Osteoblast (primary cell): ENCODE results near the gene NPAS3. TPM values are rescaled to one million over a fixed set of nuclear protein-coding genes. Genes with fewer than 3 reads are reported as not detected.

Source experiments
- DNase-seq: peaks from one replicate; pipeline ENCODE4 v3.0.0; 2011; ENCODE audit warnings: low spot score, mixed read lengths; ENCODE audit not compliant: insufficient read length; ENCODE audit errors: missing footprints
- H2AFZ ChIP-seq: 2 replicates; pipeline ENCODE4 v1.6.0; 2011; ENCODE audit warnings: mild to moderate bottlenecking, low read length
- H3K27ac ChIP-seq: 2 replicates; pipeline ENCODE4 v1.5.1; 2011; ENCODE audit warnings: mild to moderate bottlenecking, low read depth, low read length, moderate library complexity
- H3K27me3 ChIP-seq: 2 replicates; pipeline ENCODE4 v1.6.0; 2012; ENCODE audit warnings: mild to moderate bottlenecking, control low read depth, inconsistent platforms, low read length, moderate library complexity; ENCODE audit not compliant: insufficient read depth
- H3K36me3 ChIP-seq: 2 replicates; pipeline ENCODE4 v1.5.1; 2011; ENCODE audit warnings: mild to moderate bottlenecking, low read length, control low read depth, moderate library complexity; ENCODE audit not compliant: insufficient read depth
- H3K4me1 ChIP-seq: 2 replicates; pipeline ENCODE4 v1.5.1; 2011; ENCODE audit warnings: mild to moderate bottlenecking, low read length, control low read depth, moderate library complexity; ENCODE audit not compliant: insufficient read depth
- H3K4me2 ChIP-seq: 2 replicates; pipeline ENCODE4 v1.6.0; 2011; ENCODE audit warnings: mild to moderate bottlenecking, low read length; ENCODE audit not compliant: insufficient read depth
- H3K4me3 ChIP-seq: fragments of 200-600 bp; sonication (generic); 3 replicates; pipeline ENCODE4 v1.5.1; 2012; ENCODE audit warnings: mild to moderate bottlenecking, low read length, inconsistent platforms; ENCODE audit not compliant: insufficient read depth
- H3K79me2 ChIP-seq: 2 replicates; pipeline ENCODE4 v1.6.0; 2012; ENCODE audit warnings: mild to moderate bottlenecking, low read length, control low read depth, inconsistent platforms; ENCODE audit not compliant: insufficient read depth
- H3K9me3 ChIP-seq: 2 replicates; pipeline ENCODE4 v1.5.1; 2011; ENCODE audit warnings: low read depth, low read length, control low read depth
- H4K20me1 ChIP-seq: 2 replicates; pipeline ENCODE4 v1.6.0; 2012; ENCODE audit warnings: mild to moderate bottlenecking, low read length, control low read depth; ENCODE audit not compliant: insufficient read depth
- total RNA-seq: library from RNA; depleted of rRNA; stranded (reverse); fragments of >200 nt; gene quantifications from 2 replicates; pipeline ENCODE4 v1.2.3, GENCODE V29; 2012
- TF ChIP-seq, protein P1 (sequence below): IDR thresholded peaks from 2 replicates; pipeline ENCODE4 v1.5.1; 2011; ENCODE audit warnings: mild to moderate bottlenecking, low read depth, low read length, moderate library complexity; ENCODE audit errors: extremely low read depth

Gene NPAS3
- total RNA-seq, 1 donor, result 0.72 TPM

DNA sequence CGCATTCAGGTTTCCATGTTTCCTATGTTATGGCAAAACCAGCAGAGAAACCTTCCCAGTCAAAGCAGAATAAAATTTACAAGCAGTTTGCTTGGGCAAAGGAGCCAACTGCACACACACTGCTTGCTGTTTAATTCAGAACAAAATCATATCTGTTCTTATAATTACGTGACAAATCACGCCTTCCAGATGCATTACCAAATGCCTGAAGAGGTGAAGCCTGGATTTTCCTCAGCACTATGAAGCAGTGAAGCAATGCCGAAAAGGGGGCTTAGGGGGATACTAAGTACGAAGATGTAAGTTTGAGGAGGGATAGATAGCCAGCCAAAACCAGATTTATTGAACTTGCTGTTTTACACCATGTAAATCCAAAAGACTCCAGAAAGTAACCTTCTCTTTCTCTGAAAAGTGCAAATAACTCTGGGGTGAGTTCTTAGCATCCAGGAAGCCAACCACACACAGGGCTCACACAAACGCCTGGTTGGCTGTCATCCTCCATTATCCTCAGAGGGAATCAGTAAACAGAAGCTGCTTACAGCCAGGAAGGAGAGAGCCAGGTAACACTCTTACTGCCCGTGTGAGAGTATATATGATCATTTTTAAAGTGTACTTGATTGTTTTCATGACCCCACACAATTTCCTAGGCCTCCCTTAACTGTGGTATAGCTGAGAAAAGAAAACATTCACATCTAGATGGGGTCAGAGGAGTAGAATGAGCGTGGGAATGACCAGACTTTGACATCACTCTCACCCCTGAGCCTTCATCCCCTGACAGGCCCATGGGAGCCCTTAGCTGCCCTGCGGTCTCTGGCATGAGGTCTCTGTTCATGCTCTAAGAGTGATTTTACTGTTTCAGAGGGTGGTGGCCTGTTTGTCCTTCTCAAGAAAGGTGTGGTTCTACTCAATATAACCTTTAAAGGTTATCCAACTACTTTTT lies 569.7 kb downstream of the NPAS3 start:
- Histone ChIP-seq H3K36me3 (no peaks in the 10 kb centered on the region), H3K4me2 (no peak overlapping the region), H3K79me2 (no peaks in the 10 kb centered on the region), H4K20me1 (no peaks in the 10 kb centered on the region), H3K27ac (no peak overlapping the region), H3K4me1 (peaks cover 2% of the 10 kb centered on the region), H3K4me3 (no peak overlapping the region), H2AFZ (no peak overlapping the region), H3K9me3 (no peaks in the 10 kb centered on the region), H3K27me3 (no peaks in the 10 kb centered on the region)
- TF ChIP-seq, protein P1, sequence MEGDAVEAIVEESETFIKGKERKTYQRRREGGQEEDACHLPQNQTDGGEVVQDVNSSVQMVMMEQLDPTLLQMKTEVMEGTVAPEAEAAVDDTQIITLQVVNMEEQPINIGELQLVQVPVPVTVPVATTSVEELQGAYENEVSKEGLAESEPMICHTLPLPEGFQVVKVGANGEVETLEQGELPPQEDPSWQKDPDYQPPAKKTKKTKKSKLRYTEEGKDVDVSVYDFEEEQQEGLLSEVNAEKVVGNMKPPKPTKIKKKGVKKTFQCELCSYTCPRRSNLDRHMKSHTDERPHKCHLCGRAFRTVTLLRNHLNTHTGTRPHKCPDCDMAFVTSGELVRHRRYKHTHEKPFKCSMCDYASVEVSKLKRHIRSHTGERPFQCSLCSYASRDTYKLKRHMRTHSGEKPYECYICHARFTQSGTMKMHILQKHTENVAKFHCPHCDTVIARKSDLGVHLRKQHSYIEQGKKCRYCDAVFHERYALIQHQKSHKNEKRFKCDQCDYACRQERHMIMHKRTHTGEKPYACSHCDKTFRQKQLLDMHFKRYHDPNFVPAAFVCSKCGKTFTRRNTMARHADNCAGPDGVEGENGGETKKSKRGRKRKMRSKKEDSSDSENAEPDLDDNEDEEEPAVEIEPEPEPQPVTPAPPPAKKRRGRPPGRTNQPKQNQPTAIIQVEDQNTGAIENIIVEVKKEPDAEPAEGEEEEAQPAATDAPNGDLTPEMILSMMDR, result no peak
- no peak for DNase-seq

DNA sequence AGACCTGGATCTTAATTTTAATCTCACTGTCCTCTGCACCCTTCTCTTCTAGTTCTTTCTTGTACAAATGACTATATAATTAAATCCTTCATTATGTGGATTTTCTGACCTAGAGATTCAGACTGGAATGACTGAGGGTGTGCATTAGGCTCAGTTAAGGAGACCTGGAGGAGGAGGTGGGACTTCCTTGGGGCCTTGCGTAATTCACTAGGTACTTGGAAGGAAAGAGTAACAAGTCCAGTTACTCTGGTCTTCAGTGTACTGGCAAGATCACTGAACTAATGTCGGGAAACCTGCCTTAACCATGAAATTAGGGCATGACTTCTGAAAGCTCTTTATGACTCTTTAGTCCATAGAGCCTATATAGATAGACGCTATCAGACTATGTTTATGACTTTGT lies 570.8 kb downstream of the NPAS3 start:
- peaks cover 2% of the 10 kb centered on the region for H3K4me1 ChIP-seq
- H3K27me3 ChIP-seq, result no peaks in the 10 kb centered on the region
- no peak overlapping the region for H2AFZ ChIP-seq
- no peak for DNase-seq
- no peaks in the 10 kb centered on the region for H4K20me1 ChIP-seq
- no peak overlapping the region for H3K27ac ChIP-seq
- TF ChIP-seq, protein P1, result no peak
- H3K79me2 ChIP-seq, result no peaks in the 10 kb centered on the region
- no peak overlapping the region for H3K4me3 ChIP-seq
- H3K36me3 ChIP-seq, result no peaks in the 10 kb centered on the region
- H3K9me3 ChIP-seq, result no peaks in the 10 kb centered on the region
- no peak overlapping the region for H3K4me2 ChIP-seq

DNA sequence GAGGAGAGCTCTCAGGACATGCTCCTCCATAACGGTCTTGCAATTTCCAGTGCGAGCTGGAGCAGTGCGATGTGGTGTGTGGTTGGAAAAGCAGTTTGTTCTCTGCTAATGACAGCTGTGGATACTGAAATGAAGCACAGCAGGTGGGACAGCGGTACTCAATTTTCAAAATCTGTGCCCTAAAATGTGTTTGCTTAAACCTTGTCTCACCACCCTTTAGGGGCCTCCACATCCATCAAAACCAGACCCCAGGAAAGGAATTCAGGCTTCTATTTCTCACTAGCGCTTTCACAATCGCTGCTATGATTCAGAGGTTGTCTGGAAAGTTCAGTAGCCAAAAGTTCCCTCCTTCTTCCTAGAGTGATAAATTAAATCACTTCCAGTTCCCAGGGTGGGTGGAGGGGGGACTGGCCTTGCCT lies 571.4 kb downstream of the NPAS3 start:
- Histone ChIP-seq H3K79me2 (no peaks in the 10 kb centered on the region), H3K4me3 (no peak overlapping the region), H3K27me3 (no peaks in the 10 kb centered on the region), H2AFZ (no peak overlapping the region), H3K4me1 (peaks cover 2% of the 10 kb centered on the region), H4K20me1 (no peaks in the 10 kb centered on the region), H3K27ac (no peak overlapping the region), H3K4me2 (no peak overlapping the region), H3K36me3 (no peaks in the 10 kb centered on the region), H3K9me3 (no peaks in the 10 kb centered on the region)
- DNase-seq, result no peak
- TF ChIP-seq, protein P1, result no peak

GRCh38 chr14:33510991-33511390 lies 572.3 kb downstream of the NPAS3 start:
- Histone ChIP-seq H3K9me3 (no peaks in the 10 kb centered on the region), H3K27ac (no peak overlapping the region), H3K27me3 (no peaks in the 10 kb centered on the region), H3K79me2 (no peaks in the 10 kb centered on the region), H3K36me3 (no peaks in the 10 kb centered on the region), H2AFZ (no peak overlapping the region), H3K4me3 (no peak overlapping the region), H3K4me2 (no peak overlapping the region), H4K20me1 (no peaks in the 10 kb centered on the region), H3K4me1 (peaks cover 2% of the 10 kb centered on the region)
- no peak for DNase-seq
- TF ChIP-seq, protein P1, result no peak
